GM19455 (cell line): Measurements from ENCODE around the gene IFITM1.
"Not testable (repeated sequence)": the region's sequence is repeated elsewhere in the genome, so short reads cannot be mapped to it uniquely, and the experiment has no call there.

ENCODE experiments used
- ATAC-seq: cut with Tn5 transposase; IDR thresholded peaks from one replicate; pipeline ENCODE4 v1.9.1; 2021; ENCODE audit not compliant: unreplicated experiment

IFITM1 gene

DNA sequence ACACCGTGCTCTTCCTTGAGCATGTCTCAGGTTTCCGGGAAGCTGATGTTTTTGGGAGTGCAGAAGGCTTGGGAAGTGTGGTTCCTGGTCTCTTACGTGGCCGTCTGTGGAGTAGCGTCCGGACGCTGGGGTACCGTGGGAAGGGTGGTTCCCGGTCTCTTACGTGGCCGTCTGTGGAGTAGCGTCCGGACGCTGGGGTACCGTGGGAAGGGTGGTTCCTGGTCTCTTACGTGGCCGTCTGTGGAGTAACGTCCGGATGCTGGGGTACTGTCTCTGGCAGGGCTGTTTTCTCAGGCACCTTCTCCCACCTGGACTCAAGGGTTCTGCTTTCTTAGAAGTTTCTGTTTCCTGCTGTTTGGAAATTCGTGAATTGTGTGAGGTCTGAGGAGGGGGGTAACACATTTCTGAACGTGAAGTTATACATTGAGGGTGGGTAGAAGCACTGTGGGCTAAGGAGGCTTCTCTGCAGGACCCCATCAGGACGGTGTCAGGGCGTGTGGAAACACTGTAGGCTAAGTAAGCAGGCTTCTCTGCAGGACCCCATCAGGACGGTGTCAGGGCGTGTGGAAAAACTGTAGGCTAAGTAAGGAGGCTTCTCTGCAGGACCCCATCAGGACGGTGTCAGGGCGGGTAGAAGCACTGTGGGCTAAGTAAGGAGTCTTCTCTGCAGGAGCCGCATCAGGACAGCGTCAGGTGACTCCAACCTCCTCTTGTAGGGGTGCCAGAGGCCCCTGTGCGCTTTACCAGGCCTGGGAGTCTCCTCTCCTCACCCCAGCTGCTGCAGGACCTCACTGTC lies 12.2 kb downstream of the IFITM1 start:
- no peak for ATAC-seq

DNA sequence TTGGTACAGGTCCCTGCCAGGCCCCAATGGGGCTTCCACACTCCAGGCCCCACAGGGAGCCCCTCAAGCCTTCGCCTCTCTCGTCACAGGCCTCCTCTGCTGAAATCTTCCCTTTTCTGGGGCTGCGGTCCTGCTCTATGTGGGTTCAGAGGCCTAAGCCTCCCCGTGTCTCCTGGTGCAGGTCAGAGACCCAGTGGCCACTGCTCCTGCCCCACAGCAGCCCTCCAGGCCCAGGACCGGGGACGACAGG lies 12.7 kb downstream of the IFITM1 start:
- ATAC-seq, result no peak

DNA sequence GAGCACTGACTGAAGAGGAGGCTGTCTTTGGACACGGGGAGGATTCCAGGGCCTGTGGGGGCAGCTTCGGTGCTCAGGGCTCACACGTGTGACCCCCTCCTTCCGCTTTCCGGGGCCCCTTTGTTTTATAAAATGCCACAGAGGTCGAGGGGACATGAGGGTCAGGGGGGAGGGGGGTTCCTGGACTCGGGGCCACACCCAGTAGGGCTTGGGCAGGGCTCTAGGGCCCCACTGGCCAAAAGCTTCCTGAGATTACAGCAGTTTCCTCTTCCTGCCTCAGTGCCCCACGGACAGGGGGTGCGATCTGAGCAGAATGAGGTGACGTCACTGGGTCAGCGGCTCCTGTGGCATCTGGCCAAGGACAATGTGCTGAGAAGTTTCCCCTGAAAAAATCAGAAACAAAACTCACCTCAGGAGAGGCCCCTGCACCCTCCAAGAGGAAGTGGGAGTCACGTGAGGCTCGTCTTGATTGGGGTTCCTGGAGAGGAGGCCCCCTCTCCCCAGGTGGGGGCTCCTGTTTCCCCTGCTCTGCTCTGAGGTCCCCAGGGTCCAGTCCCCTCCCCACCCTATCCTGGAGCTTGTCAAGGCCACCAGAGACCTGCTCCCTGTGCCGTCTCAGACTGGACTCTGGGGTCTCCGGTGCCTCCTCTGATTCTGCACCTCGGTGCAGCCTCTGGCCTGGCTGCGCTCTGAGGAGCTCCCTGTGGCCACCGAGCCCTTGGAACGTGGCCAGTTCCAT lies 13.2 kb downstream of the IFITM1 start:
- no peak for ATAC-seq

DNA sequence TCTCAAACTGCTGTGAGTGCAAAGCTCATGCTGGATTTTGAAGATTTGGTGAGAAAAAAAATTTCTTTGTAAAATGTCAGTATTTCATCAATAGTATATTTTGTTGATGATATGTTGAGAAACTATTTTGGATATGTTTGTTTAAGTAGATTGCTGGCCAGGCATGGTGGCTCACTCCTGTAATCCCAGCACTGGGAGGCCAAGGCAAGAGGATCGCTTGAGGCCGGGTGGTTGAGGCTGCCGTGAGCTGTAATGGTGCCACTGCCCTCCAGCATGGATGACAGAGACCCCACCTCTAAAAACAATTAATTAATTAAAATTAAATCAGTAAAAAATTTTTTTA lies 13.7 kb downstream of the IFITM1 start:
- ATAC-seq, result no peak

DNA sequence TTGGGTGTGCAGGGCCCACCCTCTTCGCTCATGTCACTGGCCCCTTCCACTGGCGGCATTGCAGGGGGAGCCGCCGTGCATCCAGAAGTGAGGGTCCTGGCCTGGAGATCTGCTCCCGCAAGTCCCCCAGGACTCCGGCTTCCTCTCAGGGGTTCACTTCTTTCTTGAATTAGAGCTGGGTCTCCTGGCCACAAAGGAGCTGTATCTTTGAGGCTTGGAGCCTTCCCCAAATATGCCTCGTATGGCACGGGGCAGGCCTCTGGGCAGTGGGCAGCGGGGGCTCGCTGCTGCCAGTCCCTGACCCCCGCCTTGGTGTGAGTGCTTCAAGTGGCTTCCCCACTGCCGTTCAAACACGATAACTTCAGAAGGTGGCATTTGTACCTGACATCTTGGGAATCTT lies 14.2 kb downstream of the IFITM1 start:
- no peak for ATAC-seq

GRCh38 chr11:328516-329100 lies 14.8 kb downstream of the IFITM1 start:
- not testable (repeated sequence) for ATAC-seq

GRCh38 chr11:329886-330253 lies 16.0 kb downstream of the IFITM1 start:
- ATAC-seq, result no peak

DNA sequence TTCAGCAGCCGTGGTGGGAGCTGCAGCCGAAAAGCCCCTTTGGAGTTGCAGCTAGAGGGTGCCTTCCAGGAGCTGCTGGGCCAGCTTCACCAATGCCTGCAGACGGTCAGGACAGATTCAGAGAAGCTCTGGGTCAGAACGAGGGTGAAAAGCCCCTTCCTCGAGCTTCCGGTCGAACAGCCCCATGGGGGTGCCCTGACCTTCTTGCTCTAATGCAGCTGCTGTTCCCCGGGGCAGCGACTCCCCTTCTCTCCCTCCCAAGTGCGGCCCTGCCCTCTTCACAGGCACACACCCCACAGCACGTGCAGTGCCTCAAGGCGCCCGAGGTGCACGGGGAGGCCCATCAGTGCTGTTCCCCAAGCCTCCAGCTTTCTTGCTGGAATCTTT lies 16.5 kb downstream of the IFITM1 start:
- no peak for ATAC-seq

DNA sequence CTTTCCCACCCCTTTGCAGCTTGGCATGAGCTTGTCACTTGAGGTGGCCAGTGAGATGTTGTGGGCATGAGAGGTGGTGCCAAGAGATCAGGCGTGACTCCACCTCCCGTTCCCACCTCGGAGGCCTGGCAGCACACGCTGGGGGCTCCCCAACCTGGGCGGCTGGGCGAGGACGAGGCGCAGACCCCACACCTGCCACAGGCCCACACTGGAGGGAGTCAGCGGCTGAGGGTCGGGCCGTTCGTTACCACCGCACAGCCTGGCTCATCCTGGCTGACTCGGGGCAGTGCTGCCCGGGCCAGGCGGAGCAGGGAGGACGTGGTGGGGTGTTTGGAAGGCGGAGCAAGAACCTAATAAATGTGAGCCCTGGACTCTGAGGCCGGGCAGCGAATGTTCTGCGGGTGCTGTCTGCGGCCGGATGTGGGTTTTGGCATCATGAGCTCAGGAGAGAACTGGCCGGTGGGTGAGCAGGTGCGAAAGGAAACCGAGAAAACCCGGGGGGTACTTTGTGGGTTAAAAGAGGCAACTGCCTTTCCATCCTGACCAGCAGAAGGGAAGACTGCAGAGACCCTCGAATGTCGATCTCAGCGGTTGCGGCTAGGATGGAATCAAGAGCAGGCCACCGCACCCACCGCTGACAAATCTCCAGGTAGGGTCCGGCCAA lies 17.0 kb downstream of the IFITM1 start:
- ATAC-seq, result no peak

DNA sequence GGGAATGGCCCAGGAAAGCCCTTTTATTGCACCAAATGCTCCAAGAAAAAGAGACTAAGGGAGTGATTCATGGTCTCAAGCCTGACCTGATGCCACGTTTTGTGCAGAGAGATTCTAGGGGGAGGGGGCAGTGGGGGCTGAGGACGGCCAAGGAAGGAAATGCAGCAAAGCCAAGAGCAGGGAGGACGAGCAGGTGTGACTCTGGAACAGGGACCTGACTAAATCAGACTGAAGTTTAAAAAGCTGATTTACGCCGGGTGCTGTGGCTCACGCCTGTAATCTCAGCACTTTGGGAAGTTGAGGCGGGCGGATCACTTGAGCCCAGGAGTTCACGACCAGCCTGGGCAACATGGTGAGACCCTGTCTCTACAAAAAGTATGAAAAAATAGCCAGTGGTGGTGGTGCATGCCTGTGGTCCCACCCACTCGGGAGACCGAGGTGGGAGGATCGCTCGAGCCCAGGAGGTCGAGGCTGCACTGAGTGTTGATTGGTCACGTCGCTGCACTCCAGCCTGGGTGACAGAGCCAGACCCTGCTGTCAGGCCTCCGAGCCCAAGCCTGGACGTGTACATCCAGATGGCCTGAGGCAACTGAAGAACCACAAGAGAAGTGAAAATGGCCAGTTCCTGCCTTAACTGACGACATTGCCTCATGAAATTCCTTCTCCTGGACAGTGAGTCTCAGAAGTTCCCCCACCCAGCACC lies 17.7 kb downstream of the IFITM1 start:
- ATAC-seq, result no peak

GRCh38 chr11:332651-333480 lies 19.0 kb downstream of the IFITM1 start:
- no peak for ATAC-seq

DNA sequence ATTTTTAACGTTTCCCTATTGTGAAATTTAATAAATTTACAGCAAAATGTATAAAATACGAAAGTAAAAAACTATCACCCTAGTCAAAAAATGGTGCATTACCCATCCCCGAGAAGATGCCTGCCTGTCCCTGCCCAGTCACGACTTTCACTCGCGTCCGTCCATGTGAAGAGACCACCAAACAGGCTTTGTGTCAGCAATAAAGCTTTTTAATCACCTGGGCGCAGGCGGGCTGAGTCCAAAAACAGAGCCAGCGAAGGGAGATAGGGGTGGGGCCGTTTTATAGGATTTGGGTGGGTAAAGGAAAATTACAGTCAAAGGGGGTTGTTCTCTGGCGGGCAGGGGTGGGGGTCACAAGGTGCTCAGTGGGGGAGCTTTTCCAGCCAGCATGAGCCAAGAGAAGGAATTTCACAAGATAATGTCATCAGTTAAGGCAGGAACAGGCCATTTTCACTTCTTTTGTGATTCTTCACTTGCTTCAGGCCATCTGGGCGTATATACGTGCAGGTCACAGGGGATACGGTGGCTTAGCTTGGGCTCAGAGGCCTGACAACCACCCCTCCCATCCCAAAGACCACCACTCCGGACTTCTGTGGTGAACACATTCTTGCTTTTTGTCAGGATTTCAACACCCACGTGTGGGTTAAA lies 19.9 kb downstream of the IFITM1 start:
- not testable (repeated sequence) for ATAC-seq

DNA sequence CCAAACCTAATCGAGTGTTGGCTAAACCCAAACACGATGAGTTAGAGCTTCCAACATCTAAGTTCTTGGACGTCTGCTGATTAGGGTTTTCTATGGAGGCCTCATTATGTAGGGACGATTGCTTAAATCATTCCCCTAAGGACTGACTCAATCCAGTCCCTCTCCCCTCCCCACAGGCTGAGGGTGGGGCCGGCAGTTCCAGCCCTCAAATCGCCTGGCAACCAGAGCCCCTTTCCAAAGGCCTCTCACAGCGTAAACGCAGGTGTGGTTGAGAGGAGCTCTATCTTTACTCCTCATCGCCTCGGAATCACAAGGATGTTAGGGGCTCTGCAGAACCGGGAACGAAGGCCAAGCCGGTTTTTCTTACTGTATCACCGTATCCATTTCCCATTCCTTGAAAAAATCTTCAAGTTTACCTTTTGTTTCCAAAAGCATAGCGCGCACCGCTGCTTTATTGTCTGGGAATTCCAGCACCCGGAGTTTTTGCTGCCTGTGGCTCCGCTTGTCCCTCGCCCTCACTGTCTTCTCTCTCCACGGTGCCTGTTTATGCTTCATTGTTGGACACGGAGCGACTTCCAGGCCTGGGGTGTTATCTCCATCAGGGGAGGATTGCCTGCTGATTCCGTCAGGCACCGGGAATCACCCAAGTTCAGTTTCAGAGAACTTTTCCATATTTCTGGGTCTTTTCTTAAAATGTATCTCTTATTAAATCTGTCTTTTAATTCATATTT lies 20.6 kb downstream of the IFITM1 start:
- no peak for ATAC-seq

GRCh38 chr11:335779-336658 lies 22.2 kb downstream of the IFITM1 start:
- no peak for ATAC-seq

- ATAC-seq, result no peak
Observed at GRCh38 chr11:336659-337198, 22.9 kb downstream of the IFITM1 start.

GRCh38 chr11:337711-338110 lies 23.9 kb downstream of the IFITM1 start:
- no peak for ATAC-seq

DNA sequence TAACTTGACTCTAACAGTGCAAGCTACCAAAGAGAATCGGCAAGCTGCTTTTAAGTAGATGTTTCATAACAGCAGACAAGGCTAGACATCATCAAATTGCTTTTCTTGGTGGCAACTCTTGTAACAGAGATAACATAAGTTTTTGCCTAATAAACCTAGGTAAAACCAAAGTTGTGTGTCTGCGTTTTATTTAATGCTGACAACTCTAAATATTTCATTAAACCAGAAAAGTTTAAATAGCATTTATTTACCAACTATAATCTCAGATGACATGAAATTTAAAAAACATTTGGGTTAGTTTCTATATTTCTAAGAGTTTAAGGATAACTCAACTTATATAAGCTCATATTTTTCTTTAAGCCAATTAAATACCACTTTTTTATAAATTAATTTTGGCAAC lies 26.1 kb downstream of the IFITM1 start:
- no peak for ATAC-seq
